ENCODE data around the gene TTLL1.

DNA sequence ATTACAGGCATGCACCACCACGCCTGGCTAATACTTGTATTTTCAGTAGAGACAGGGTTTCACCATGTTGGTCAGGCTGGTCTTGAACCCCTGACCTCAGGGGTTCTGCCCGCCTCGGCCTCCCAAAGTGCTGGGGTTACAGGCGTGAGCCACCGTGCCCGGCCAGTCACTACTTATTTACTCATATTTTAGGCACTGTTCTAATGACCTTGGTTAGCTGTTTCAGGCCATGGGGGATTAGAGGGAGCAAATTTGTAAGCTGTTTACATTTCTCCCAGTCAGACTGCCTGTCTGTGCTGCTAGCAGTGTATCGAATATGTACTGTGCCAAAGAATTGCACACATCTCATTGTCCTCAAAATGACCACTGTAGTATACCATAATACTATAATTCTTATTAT is 41.6 kb downstream of the TTLL1 start:
- TF ChIP-seq CTCF (IDR thresholded peaks at IDR 0.05), result no peak
- no peak for TF ChIP-seq POLR2A (IDR thresholded peaks at IDR 0.05)

Measured in Peyer's patch (tissue), 4 donors.